HL-60/S4 treated with phorbol 12-myristate 13-acetate at 8.2 ng/mL for 4 days and 3 days (cell line): ENCODE results near the gene ZNF888.
"Not testable (repeated sequence)": the region's sequence is repeated elsewhere in the genome, so short reads cannot be mapped to it uniquely, and the experiment has no call there.

Experiments
- in situ Hi-C: fragments of 300-500 bp; cut with MboI; formaldehyde crosslinking; loops from 2 replicates; pipeline ENCODE4 v1.15.0; 2022; ENCODE audit warnings: low sequenced_read_pairs

The ZNF888 gene

DNA sequence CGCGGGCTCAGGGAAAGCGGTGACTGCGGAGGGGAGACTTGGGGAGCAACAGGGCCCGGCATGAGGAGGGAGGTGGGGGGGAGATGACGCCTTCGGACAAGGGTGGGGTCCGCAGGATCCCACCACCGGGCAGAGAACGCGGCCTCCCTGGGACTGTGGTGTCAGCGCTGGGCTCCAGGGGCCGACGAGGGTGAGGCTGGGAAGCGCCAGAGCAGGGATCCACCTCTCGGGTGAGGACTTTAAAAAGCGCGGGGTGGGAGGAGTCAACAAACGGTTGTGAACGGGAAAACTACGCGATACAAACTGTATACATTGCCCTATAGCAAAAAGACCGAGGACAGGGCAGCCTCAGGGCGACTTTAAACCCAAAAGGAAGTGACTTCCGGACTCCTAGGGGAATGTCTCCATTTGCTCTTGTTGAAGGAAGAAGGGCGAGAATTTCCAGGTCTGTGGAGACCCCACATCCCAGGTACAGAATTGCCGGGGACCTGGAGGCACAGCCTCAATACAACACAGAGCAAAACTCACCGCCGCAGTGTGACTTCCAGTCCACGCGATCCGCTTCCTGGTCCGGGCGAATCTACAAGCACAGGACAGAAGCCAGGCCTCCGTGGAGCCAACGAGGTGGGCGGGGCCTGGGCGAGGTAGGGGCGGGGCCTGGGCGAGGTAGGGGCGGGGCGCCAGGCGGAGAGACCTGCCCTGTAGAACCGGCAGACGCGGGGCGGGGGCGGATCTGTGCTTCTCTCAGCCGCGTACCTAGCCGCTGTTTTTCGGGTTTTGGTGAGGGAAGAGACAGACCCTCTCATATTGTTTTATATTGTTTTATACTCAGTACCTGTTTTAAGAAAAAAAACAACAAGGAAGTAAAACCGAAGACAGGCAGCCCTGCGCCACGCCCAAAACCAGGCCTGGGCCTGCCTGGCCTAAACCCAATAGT lies at the start of gene ZNF888:
TSS of gene ZNF888 (minus strand) at position 588 of the 937 bp plus-strand sequence. CDS start 5,555 bp downstream, outside the sequence.
- in situ Hi-C loops: no loop called here

DNA sequence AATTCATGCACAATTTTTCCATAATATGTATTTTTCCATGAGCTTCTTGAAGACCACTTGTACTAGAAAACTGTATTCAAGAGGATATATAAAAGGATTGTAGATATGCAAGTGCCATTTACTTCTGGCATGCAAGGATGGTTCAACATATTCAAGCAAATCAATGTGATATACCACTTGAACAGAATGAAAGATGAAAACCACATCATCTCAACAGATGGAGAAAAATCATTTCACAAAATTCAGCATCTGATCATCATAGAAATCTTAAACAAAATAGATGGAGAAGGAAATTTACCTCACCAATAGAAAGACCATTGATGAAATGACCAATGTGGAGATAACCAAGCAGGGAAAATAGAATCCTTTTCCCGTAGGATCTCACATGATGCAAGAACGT lies 44.5 kb upstream of the ZNF888 start:
- in situ Hi-C loops: no loop called here

DNA sequence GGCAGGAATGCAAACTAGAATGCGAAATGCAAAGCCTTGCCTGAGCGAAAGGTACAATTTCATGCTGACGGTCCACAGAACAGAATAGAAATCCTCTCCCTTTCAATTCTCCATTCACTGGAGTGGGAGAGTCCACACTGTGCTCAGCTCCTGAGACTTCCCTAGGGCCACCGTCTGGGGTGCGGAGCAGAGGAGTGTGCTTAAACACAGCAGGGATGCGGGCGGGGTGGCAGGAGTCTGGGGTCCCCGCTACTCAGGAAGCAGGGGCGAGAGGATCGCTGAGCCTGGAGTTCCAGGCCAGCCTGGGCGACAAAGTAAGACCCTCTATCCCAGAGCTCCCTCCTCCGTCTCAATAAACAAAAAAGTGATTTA lies 40.0 kb upstream of the ZNF888 start:
- in situ Hi-C loops: no loop called here

DNA sequence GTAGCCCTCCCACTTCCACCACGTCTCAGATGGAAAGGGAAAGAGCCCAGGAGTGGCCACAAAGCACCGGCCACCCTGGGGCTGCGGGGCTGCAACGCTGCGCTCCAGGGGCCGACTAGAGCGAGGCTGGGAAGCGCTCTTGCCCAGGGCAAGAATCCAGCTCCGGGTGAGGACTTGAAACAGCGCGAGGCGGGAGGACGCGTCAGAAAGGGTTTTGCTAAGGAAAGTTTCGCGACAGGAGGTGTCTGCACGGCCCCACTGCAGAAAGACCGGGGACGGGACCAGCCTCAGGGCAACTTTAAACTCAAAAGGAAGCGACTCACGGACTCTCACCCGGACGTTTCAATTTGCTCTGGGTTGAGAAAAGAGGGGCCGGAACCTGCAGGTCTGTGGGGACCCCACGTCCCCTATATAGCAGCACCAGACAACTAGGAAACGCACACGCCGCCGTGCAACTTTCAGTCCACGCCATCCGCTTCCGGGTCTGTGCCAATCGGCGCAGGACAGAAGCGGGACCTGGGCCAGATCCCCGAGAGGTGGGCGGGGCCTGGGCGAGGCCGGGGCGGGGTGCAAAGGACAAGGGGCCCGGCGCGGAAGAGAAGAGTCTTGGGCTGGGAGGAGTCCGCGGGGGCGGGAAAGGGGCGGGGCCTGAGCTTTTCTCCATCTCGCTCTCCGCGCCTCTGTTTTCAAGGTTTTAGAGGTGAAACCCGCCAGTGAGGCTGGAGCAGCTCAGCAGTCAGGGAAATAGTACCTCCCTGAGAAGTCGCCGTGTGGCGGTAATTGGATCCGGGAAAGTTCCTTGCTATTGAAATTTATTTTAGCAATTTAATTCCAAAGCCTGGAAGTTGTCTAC lies 39.4 kb upstream of the ZNF888 start, which contains the start of gene ZNF816:
TSS of gene ZNF816 (minus strand) at position 488 of the 853 bp plus-strand sequence. CDS start 6,792 bp downstream, outside the sequence.
- in situ Hi-C loops: no loop called here

DNA sequence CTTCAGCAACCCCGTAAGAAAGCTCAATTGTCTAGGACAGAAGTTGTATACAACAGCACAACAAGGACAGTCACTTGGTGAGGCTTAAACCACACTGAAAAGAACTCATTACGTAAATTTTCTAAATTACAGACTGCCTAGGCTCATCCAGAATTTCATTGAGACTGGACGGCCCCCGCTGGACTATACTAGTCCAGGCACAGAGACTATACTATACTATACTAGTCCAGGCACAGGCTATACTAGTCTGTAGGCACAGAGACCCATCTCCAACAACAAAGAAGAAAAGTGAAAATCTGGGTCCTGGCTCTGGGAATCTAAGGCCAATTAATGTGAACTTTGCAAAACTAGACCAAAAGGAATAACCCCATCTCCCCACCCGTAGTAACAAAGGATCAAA lies 38.8 kb upstream of the ZNF888 start:
- in situ Hi-C loops: no loop called here

DNA sequence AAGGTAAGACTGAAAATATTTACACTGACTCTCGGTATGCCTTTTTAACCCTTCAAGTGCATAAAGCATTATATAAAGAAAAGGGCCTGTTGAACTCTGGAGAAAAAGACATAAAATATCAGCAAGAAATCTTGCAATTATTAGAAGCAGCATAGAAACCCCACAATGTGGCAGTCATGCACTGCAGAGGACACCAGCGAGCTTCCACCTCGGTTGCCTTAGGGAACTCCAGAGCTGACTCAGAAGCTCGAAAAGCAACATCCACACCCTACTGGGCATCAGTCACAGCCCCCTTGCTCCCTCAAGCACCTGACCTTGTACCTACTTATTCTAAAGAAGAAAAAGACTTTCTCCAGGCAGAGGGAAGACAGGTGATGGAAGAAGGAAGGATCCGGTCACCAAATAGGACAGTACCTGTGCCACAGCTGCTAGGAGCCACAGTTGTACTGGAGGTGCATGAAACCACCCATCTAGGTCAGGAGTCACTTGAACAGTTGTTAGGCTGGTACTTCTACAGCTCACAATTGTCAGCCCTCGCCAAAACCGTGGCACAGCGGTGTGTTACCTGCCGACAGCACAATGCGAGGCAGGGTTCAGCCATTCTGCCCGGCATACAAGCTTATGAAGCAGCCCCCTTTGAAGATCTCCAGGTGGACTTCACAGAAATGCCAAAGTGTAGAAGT lies 36.5 kb upstream of the ZNF888 start:
- in situ Hi-C loops: no loop called here

DNA sequence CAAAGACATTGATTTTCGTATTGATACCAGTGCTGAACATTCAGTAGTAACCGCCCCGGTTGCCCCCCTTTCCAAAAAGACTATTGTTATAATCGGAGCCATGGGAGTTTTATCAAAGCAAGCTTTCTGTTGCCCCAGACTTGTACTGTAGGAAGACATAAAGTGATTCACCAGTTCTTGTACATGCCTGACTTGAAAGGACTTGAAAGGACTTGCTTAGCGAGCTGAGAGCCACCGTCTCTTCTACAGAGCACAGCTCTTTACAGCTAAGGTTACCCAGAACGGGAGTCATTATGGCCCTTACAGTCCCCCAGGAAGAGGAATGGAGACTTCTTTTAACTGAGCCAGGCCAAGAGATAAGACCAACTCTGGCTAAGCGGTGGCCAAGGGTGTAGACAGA lies 34.4 kb upstream of the ZNF888 start:
- in situ Hi-C loops: no loop called here

DNA sequence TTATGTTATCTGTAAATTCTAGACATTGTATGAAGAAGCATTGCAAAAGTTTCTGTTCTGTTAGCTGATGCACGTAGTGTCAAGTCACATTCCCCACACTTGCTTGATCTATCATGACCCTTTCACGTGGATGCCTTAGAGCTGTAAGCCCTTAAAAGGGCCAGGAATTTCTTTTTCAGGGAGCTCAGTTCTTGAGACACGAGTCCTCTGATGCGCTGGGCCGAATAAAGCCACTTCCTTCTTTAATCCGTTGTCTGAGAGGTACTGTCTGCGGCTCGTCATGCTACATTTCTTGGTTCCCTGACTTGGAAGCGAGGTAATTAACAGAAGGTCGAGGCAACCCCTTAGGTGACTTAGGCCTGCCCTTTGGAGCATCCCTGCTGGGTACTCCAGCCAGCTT lies 33.7 kb upstream of the ZNF888 start:
- in situ Hi-C loops: no loop called here

DNA sequence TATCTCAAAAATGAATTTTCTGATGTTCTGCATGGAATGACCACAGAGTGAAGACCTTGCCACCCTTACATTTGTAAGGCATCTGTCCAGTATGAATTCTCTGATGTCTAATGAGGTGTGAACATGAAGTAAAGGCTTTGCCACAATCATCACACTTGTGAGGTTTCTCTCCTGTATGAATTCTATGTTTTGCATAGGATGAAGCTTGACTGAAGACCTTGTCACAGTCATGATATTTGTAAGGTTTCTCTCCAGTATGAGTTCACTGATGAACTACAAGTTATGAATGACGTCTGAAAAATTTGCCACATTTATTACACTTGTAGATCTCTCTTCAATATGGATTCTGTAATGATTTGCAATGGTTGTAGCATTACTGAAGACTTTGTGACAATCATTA lies 26.2 kb upstream of the ZNF888 start:
- in situ Hi-C loops: no loop called here

DNA sequence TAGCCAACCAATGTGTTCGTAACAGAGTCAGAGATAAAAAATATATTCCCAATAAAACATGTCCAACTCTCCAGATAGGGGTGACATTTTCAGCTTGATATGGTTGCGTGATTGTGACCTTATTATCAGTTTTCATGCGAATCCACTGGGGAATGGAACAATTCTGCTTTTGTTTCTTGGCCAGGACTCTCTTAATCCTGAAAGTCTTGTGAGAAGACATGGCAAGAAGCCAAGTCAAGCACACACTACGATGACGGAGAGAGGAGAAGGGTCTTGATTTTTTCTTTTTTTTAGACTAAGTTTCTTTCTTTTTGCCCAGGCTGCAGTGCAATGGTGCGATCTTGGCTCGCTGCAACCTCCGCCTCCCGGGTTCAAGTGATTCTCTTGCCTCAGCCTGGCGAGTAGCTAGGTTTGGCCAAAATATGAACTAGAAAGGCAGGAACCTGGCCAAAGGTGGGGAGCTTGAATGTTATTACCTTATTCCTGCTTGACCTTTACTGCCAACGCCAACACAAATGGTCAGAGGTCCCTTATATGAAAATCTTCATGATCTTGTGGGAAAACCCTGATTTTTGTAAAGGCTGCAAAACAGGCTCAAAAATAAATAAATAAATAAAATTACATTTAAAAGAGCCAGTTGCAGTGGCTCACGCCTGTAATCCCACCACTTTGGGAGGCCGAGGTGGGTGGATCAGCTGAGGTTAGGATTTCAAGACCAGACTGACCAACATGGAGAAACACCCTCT lies 25.0 kb upstream of the ZNF888 start:
- in situ Hi-C loops: no loop called here

DNA sequence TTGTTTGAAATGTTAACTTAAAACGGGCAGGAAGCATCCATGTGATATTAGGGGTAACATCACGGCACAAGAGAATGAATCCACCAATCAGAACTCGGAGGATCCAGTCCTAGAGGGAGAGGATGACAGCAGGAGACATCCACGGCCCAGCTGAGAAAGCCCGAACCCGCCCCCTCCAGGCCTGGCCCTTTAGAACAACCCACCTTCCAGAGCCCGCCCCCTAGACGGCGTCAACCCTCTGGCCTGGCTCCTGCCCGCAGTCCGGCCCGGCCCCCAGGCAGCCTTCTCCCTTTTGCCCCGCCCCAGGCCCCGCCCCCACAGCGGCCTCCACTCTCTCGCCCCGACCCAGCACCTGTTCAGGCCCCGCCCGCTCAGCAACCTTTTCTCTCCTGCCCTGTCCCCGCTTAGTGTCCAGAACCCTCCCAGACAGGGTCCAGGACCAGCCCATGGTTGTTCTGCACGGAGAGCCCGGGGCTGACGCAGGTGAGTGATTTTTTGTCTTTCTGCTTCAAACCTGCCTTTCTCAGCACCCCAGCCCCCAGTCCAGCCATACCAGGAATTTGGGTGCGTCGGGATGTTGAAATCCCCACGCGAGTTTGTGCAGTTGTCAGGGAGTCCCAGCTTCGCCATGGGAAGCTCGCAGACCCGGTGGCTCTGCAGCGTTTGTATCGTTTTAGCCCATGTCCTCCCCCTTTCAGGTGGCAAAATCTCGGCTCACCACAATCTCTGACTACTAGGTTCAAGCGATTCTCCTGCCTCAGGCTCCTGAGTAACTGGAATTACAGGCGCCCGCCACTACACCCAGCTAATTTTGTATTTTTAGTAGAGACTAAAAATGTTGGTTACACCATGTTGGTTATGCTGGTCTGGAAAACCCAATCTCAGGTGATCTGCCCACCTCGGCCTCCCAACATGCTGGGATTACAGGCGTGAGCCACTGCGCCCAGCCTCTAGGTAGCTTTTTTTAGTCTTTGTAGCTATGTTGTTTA lies 23.4 kb upstream of the ZNF888 start:
- in situ Hi-C loops: no loop called here

DNA sequence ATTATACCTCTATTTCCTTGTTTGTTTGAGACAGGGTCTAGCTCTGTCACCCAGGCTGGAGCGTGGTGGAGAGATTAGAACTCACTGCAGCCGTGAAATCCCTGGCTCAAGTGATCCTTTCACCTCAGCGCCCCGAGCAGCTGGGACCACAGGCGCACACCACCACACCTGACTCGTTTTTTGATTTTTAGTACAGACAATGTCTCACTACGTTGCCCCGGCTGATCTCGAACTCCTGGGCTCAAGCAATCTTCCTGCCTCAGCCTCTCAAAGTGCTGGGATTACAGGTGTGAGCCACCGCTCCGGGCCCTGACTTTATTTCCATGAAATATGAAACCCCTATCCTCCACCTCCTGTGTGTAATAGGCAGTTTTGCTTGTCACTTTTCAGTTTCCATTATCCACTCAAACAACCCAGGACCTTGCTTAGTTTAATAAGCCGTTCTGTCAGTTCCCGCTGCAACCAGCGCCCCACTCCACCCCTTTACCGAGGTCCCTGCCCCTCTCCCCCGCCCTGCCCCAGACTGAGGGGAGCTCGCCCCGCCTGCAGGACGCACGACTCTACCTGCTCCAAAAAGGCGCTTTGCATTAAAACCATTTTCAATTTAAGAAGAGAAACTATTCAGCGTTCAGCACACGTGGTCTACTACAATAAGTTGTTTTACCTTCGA lies 22.6 kb upstream of the ZNF888 start:
- in situ Hi-C loops: no loop called here

DNA sequence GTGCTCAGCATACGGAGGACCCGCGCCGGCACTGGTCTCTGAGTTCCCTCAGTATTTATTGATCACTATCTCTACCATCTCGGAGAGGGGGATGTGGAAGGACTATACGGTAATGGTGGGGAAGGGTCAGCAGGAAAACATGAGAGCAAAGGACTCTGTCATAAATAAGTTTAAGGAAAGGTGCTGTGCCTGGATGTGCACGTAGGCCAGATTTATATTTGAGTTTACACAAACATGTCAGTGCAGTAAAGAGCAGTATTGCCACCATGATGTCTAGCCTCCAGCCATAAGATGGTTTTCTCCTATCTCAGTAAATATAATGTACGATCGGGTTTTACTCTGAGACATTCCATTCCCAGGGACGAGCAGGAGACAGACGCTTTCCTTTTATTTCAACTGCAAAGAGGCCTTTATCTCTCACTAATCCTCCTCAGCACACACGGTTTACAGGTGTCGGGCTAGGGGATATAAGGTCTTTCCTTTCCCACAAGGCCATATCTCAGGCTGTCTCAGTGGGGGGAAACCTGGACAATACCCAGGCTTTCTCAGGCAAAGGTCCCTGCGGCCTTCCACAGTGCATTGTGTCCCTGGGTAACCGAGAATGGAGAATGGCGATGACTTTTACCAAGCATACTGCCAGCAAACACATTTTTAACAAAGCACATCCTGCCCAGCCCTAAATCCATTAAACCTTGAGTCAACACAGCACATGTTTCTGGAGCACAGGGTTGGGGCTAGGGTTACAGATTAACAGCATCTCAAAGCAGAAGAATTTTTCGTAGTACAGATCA lies 21.7 kb upstream of the ZNF888 start:
- in situ Hi-C loops: not testable (repeated sequence)

DNA sequence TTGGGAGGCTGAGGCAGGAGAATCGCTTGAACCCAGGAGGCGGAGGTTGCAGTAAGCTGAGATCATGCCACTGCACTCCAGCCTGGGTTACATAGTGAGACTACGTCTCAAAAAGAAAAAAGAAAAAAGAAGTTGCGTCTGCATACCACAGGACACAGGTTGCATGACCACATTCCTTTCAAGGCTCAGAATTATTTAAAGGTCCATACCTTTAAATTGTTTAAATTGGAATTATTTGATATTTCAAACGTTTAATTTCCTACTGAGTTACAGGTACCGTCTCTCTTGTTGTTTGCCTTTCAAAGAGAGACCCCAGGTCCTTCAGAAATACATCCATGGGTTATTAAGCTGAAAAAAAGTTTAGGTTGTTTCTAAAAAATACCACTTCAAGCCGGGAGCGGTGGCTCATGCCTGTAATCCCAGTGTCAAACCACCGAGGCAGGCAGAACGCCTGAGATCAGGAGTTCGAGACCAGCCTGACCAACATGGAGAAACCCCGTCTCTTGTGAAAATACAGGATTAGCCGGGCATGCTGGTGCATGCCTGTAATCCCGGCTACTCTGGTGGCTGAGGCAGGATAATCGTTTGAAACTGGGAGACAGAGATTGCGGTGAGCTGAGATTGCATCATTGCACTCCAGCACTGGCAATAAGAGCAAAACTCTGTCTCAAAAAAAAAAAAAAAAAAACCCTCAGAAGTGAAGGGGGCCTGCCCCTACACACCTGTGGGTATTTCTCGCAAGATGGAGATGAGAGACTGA lies 20.8 kb upstream of the ZNF888 start:
- in situ Hi-C loops: no loop called here

DNA sequence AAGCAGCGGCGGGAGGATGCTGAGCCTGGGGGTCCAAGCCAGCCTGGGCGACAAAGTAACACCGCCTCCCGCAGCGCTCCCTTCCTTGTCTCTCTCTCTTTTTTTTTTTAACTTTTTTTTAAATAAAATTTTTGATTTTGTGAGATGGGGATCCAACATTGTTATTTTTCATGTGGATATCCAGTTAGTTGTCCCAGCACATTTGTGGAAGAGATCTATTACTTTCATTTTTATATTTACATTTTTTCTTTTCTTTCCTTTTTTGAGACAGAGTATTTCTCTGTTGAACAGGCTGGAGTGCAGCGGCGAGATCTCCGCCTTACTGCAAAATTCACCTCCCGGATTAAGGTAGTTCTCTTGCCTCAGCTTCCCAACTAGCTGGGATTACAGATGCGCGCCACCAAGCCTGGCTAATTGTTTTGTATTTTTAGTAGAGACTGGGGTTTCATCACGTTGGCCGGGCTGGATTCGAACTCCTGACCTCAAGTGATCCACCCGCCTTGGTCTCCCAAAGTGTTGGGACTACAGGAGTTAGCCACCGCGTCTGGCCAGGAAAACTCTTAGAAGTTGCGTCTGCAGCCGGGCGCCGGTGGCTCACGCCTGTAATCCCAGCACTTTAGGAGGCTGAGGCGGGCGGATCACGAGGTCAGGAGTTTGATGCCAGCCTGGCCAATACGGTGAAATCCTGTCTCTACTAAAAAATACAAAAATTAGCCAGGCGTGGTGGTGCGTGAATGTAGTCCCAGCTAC lies 20.1 kb upstream of the ZNF888 start:
- in situ Hi-C loops: no loop called here

DNA sequence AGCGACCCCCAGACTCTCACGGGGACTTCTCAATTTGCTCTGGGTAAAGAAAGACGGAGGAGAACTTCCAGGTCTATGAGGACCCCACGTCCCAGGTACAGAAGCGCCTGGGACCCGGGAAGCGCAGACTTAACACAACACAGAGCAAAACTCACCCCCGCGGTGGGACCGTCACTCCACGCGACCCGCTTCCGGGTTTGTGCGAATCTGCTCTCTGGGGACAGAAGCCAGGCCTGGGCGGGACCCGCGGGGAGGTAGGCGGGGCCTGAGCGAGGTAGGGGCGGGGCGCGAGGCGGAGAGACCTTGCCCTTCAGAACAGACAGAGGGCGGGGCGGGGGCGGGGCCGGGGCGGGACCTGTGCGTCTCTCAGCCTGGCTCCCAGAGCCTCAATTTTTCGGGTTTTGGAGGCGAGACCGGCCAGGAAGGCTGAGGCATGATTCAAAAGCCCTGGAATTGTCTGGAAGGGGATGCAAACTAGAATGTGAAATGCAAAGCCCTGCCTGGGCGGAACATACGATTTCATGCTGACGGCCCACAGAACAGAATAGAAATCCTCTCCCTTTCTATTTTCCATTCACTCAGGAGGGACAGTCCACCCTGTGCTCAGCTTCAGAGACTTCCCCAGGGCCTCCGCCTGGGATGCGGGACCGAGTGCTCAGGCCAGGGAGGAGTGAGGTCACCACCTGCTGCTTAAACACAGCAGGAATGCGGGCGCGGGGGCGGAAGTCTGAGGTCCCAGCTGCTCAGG lies 19.3 kb upstream of the ZNF888 start:
- in situ Hi-C loops: no loop called here
